ENCODE measurements around the gene BOD1L2.

BOD1L2 gene

GRCh38 chr18:57150081-57150480 is 3.2 kb downstream of the BOD1L2 start:
- DNase-seq (ENCODE audit: low read depth in 3 of 3): no peak

- DNase-seq (ENCODE audit: low read depth in 3 of 3): no peak
Measured at GRCh38 chr18:57150828-57151227, 3.9 kb downstream of the BOD1L2 start.

GRCh38 chr18:57154191-57154830 is 7.4 kb downstream of the BOD1L2 start:
- no peak for DNase-seq (ENCODE audit: low read depth in 3 of 3)

GRCh38 chr18:57164401-57164800 is 17.5 kb downstream of the BOD1L2 start:
- DNase-seq (ENCODE audit: low read depth in 3 of 3): no peak

- DNase-seq (ENCODE audit: low read depth in 3 of 3): no peak
Measured at GRCh38 chr18:57167617-57168308, 20.9 kb downstream of the BOD1L2 start.

GRCh38 chr18:57171026-57171425 is 24.1 kb downstream of the BOD1L2 start:
- no peak for DNase-seq (ENCODE audit: low read depth in 3 of 3)

- no peak for DNase-seq (ENCODE audit: low read depth in 3 of 3)
Measured at GRCh38 chr18:57175532-57175931, 28.6 kb downstream of the BOD1L2 start.

- DNase-seq (ENCODE audit: low read depth in 3 of 3): no peak
Measured at GRCh38 chr18:57185434-57185833, 38.5 kb downstream of the BOD1L2 start.

- no peak for DNase-seq (ENCODE audit: low read depth in 3 of 3)
Measured at GRCh38 chr18:57188851-57189557, 42.1 kb downstream of the BOD1L2 start.

GRCh38 chr18:57190026-57190425 is 43.1 kb downstream of the BOD1L2 start:
- no peak for DNase-seq (ENCODE audit: low read depth in 3 of 3)

- no peak for DNase-seq (ENCODE audit: low read depth in 3 of 3)
Measured at GRCh38 chr18:57194070-57194469, 47.2 kb downstream of the BOD1L2 start.

GRCh38 chr18:57194622-57195021 is 47.7 kb downstream of the BOD1L2 start:
- DNase-seq (ENCODE audit: low read depth in 3 of 3): no peak

- no peak for DNase-seq (ENCODE audit: low read depth in 3 of 3)
Measured at GRCh38 chr18:57195341-57195740, 48.5 kb downstream of the BOD1L2 start.

- DNase-seq (ENCODE audit: low read depth in 3 of 3): no peak
Measured at GRCh38 chr18:57197261-57197660, 50.4 kb downstream of the BOD1L2 start.

GRCh38 chr18:57198073-57198472 is 51.2 kb downstream of the BOD1L2 start:
- DNase-seq (ENCODE audit: low read depth in 3 of 3): no peak

All from stimulated activated CD4-positive, alpha-beta T cell treated with anti-CD3 and anti-CD28 coated beads, TNF-alpha, amount 100 ng/mL, for 48 hours (primary cell).